ENCODE data around the gene PEX13.
"Not testable (repeated sequence)": the region's sequence is repeated elsewhere in the genome, so short reads cannot be mapped to it uniquely, and the experiment has no call there.

PEX13 gene, protein sequence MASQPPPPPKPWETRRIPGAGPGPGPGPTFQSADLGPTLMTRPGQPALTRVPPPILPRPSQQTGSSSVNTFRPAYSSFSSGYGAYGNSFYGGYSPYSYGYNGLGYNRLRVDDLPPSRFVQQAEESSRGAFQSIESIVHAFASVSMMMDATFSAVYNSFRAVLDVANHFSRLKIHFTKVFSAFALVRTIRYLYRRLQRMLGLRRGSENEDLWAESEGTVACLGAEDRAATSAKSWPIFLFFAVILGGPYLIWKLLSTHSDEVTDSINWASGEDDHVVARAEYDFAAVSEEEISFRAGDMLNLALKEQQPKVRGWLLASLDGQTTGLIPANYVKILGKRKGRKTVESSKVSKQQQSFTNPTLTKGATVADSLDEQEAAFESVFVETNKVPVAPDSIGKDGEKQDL

GRCh38 chr2:61017556-61018317 lies at the start of gene PEX13, which contains the start of gene PUS10:
Gene PEX13 (plus strand): TSS chr2:61017720. CDS start chr2:61017760, 40 bp downstream.
Gene PUS10 (minus strand): TSS chr2:61018255. CDS start chr2:61011890, 6,365 bp downstream.
- DNase-seq (ENCODE audit: low read depth in 4 of 4, low spot score in 1 of 4): peak; percentile 38 to 65 (median 51)

GRCh38 chr2:60972889-60973656 lies 44.4 kb upstream of the PEX13 start:
- no peak for DNase-seq (ENCODE audit: low read depth in 4 of 4, low spot score in 1 of 4)

DNA sequence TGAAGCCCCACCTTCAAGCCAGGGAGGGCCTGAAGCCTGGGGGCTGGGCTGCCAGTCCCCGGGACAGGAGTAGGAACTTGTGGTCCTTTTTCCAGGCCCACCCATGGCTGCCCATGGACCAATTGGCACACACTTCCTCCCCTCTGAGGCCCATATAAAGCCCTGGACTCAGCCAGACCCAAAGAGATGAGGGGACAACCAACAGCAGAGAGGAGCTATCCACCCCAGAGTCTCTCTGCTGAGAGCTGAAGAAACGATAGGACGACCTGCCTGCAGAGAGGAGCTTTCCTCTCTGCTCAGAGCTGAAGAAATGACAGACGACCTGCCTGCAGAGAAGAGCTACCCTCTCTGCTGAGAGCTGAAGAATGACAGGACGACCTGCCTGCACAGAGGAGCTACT lies 43.8 kb upstream of the PEX13 start:
- DNase-seq (ENCODE audit: low read depth in 4 of 4, low spot score in 1 of 4): no peak

- DNase-seq (ENCODE audit: low read depth in 4 of 4, low spot score in 1 of 4): no peak
Observed at GRCh38 chr2:60974652-60975051, 42.9 kb upstream of the PEX13 start.

- DNase-seq (ENCODE audit: low read depth in 4 of 4, low spot score in 1 of 4): no peak
Observed at GRCh38 chr2:60976256-60976850, 41.2 kb upstream of the PEX13 start.

DNA sequence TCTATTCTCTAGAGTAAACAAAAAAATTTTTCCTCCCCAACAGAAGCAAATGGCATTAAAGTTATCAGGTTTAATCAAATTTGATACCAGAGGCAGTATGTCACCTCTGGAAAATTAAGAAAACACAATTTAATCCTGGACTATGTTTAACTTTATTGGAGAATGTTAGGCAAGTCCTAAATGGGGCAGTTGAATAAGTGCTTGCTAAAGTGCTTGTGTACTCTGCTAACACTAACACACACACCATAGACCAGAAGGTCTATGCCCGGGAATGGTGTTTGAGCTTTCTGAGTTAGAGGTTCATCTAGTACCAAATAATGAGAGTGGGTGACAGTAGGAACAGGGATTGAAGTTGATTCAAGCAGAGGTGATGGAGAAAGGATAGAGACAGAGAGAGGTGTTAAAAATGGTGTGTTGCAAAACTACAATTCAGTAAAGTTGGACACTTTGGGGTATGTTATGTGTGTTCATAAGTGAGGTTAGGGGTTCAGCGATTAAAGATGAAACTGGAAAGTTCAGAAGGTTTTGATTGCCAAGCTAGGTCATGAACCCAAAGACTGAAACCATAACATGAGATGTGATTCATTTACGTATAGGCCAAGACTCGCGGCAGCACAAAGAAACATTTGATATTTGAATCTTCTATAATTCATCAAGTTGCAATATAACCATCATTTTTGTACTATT lies 40.5 kb upstream of the PEX13 start:
- DNase-seq (ENCODE audit: low read depth in 4 of 4, low spot score in 1 of 4): no peak

- no peak for DNase-seq (ENCODE audit: low read depth in 4 of 4, low spot score in 1 of 4)
Observed at GRCh38 chr2:60977562-60977895, 40.0 kb upstream of the PEX13 start.

- no peak for DNase-seq (ENCODE audit: low read depth in 4 of 4, low spot score in 1 of 4)
Observed at GRCh38 chr2:60979231-60979630, 38.3 kb upstream of the PEX13 start.

GRCh38 chr2:60980071-60980815 lies 37.3 kb upstream of the PEX13 start:
- DNase-seq (ENCODE audit: low read depth in 4 of 4, low spot score in 1 of 4): no peak

- DNase-seq (ENCODE audit: low read depth in 4 of 4, low spot score in 1 of 4): not testable (repeated sequence)
Observed at GRCh38 chr2:60982066-60982465, 35.5 kb upstream of the PEX13 start.

- DNase-seq (ENCODE audit: low read depth in 4 of 4, low spot score in 1 of 4): no peak
Observed at GRCh38 chr2:60984720-60985119, 32.8 kb upstream of the PEX13 start.

GRCh38 chr2:60987041-60987440 lies 30.5 kb upstream of the PEX13 start:
- DNase-seq (ENCODE audit: low read depth in 4 of 4, low spot score in 1 of 4): no peak

DNA sequence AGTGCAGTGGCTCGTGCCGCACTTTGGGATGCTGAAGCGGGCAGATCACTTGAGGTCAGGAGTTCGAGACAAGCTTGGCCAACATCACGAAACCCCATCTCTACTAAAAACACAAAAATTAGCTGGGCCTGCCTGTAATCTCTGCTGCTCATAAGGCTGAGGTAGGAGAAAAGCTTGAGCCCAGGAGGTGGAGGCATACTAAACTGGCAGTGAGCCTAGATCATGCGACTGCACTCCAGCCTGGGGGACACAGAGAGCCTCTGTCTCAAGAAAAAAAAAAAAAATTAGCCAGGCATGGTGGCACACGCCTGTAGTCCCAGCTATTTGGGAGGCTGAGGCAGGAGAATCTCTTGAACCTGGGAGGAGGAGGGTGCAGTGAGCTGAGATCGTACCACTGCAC lies 29.9 kb upstream of the PEX13 start:
- not testable (repeated sequence) for DNase-seq (ENCODE audit: low read depth in 4 of 4, low spot score in 1 of 4)

DNA sequence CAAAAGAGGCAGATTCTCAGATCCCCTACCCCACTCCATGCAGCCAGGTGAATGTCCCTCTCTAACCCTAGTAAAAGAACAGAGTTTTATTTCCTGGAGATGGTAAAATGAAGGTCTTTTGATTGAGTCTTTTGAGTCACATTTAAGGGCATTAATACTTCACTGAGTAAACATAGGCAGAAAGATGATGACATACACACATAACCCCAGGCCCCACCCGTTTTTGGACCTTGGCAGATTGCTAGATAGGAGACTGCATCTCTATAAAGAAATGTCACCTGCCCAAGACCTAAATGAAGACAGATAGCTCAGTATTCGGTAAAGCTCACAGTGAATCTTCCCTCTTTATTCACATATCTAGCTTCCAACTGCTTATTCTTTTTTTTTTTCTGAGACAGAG lies 28.3 kb upstream of the PEX13 start:
- DNase-seq (ENCODE audit: low read depth in 4 of 4, low spot score in 1 of 4): no peak

DNA sequence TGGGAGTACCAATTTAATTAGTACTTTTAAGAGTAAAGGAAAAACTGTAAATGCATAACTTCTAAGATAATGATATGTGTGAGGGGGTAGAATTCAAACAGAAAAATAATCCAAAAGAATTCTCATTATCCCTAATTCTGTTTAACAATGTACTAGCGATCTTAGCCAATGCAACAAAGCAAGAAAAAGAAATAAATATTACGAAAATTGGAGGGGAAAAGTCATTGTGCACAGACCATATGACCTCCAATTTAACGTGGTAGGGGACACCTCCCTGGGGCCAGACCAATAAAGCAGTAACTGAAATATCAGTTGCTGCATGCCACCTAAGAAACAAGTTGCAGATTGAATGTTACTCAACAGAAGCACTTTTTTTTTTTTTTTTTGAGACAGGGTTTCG lies 25.9 kb upstream of the PEX13 start:
- DNase-seq (ENCODE audit: low read depth in 4 of 4, low spot score in 1 of 4): no peak

GRCh38 chr2:60992985-60993392 lies 24.5 kb upstream of the PEX13 start:
- DNase-seq (ENCODE audit: low read depth in 4 of 4, low spot score in 1 of 4): no peak

DNA sequence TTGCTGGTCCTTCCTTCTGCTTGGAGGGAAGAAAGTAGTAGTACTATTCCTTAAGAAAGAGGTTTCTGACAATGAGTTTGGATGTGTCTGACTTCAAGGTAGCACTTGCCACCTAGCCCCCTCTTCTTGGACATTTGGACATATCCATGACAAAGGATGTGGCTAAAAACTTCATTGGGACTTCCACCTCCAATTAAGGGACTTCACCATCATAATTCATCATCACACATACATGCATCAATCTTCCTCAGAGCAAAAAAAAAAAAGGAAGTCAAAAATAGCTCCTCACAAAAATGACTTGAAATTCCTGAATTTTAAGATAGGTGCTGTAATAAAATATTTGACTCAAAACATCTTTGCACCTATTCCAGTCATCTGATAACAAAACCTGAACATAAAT lies 23.4 kb upstream of the PEX13 start:
- no peak for DNase-seq (ENCODE audit: low read depth in 4 of 4, low spot score in 1 of 4)

DNA sequence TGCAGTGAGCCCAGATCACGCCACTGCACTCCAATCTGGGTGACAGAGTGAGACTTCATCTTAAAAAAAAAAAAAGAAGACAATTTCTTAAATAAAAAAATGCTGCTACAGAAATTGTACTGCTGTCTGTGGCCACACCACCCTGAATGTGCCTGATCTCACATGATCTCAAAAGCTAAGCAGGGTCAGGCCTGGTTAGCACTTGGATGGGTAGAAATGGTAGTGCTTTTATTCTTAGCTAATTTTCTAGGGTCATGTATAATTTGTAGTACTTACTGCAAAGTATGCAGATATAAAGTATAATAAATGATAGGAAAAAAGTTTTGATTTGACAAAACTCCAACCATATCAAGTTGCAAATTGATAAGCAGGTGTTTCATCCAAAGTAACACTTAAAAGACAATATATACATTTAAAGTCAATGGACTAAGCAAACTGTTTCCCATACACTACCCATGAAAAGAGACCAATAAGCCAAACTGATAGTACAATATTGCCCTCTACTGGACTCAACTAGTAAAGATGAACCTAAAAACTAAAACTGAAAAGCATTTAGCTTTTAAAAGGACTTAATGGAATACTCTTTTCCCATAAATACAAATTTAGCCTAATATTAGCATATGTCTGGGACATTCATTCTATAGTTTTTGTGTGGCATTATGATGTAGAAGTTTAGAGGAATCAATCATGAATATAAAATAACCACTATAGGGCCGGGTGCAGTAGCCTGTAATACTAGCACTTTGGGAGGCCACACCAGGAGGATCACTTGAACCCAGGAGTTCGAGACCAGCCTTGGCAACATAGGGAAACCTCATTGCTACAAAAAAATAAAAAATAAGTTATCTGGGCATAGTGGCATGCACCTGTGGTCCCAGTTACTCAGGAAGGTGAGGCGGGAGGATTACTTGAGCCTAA lies 18.6 kb upstream of the PEX13 start:
- no peak for DNase-seq (ENCODE audit: low read depth in 4 of 4, low spot score in 1 of 4)

DNA sequence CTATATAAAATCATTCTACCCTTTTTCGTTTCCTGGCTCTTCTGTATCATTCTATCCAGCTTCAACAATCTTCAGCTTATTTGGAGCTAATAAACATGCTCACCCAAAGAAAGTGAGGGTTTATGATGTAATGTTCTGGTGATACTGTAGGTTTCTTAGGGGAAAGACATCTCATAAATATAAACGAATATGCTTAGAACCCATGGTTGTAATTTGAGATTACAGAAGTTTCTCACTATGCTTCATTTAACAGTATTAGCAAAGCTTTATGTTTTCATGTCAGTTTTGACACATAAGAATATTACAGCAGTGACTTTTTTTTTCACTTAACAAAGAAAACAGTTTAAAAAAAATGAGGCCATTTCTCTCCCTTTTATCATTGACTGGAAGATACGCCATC lies 11.8 kb upstream of the PEX13 start:
- DNase-seq (ENCODE audit: low read depth in 4 of 4, low spot score in 1 of 4): no peak

Measured in stimulated activated CD4-positive, alpha-beta T cell treated with anti-CD3 and anti-CD28 coated beads, Interleukin-1b, Interleukin-23, amount 100 ng/mL, for 24 hours (primary cell).